Caco-2 (cell line): Measurements from ENCODE around the gene PGAP1. TPM values are rescaled to one million over a fixed set of nuclear protein-coding genes. Genes with fewer than 3 reads are reported as not detected.
"Not testable (repeated sequence)": the region's sequence is repeated elsewhere in the genome, so short reads cannot be mapped to it uniquely, and the experiment has no call there.

ENCODE experiments used
- BruUV-seq: library from RNA; stranded (reverse); fragments of 400-500 nt; replicated peaks from 2 replicates; lab custom pipeline; 2021; lab: Mats Ljungman, UMichigan
- CTCF ChIA-PET: fragments of 300-600 bp; sonication (Branson Sonifier 250); formaldehyde crosslinking; loops from one replicate; lab custom pipeline; 2022; ENCODE audit warnings: antibody characterized with exemption; lab: Charles Lee
- POLR2A ChIA-PET: fragments of 300-600 bp; sonication (Branson Sonifier 250); formaldehyde crosslinking; loops from one replicate; lab custom pipeline; 2022; ENCODE audit warnings: antibody characterized with exemption; lab: Charles Lee
- DNase-seq, 2 experiments: peaks; one replicate each; pipeline versions ENCODE4 v3.0.0 to v3.0.0-alpha.2; 2020 to 2022
- H3K27me3 ChIP-seq: replicated peaks from 2 replicates; pipeline ENCODE4 v1.6.0; 2011; ENCODE audit warnings: low read length; ENCODE audit not compliant: control insufficient read depth, insufficient read depth
- H3K36me3 ChIP-seq: 2 replicates; pipeline ENCODE4 v1.5.1; 2011; ENCODE audit warnings: low read length; ENCODE audit not compliant: control insufficient read depth, insufficient read depth
- H3K4me1 ChIP-seq: fragments of 250-450 bp; sonication (Bioruptor Pico); 2 replicates; pipeline ENCODE4 v1.5.1; 2020; ENCODE audit warnings: mild to moderate bottlenecking
- H3K4me3 ChIP-seq: 2 replicates; pipeline ENCODE4 v1.5.1; 2011; ENCODE audit warnings: low read depth, mild to moderate bottlenecking, control low read depth, low read length
- H3K9me3 ChIP-seq: fragments of 250-450 bp; sonication (Bioruptor Pico); 2 replicates; pipeline ENCODE4 v1.5.1; 2020; ENCODE audit warnings: mild to moderate bottlenecking, moderate library complexity
- H3K27ac Mint-ChIP-seq: one replicate; pipeline ENCODE4 v1.8.0; 2022; ENCODE audit warnings: mixed read lengths; ENCODE audit not compliant: unreplicated experiment
- H3K27me3 Mint-ChIP-seq: one replicate; pipeline ENCODE4 v1.8.0; 2022; ENCODE audit warnings: mixed read lengths; ENCODE audit not compliant: insufficient read depth, unreplicated experiment
- H3K36me3 Mint-ChIP-seq: one replicate; pipeline ENCODE4 v1.8.0; 2022; ENCODE audit warnings: mild to moderate bottlenecking, mixed read lengths; ENCODE audit not compliant: insufficient read depth, unreplicated experiment
- H3K4me1 Mint-ChIP-seq: one replicate; pipeline ENCODE4 v1.8.0; 2022; ENCODE audit warnings: low read depth, mixed read lengths; ENCODE audit not compliant: unreplicated experiment
- H3K4me3 Mint-ChIP-seq: one replicate; pipeline ENCODE4 v1.8.0; 2022; ENCODE audit warnings: mild to moderate bottlenecking, moderate library complexity, mixed read lengths; ENCODE audit not compliant: unreplicated experiment
- H3K9me3 Mint-ChIP-seq: one replicate; pipeline ENCODE4 v1.8.0; 2022; ENCODE audit warnings: mixed read lengths; ENCODE audit not compliant: unreplicated experiment
- intact Hi-C: fragments of 100-400 bp; cut with micrococcal nuclease; formaldehyde crosslinking; loops from one replicate; pipeline ENCODE4 v1.10.0; 2022; ENCODE audit not compliant: unreplicated experiment
- total RNA-seq: library from RNA; stranded (reverse); gene quantifications from 2 replicates; pipeline ENCODE4 v1.2.3, GENCODE V29; 2022
- TF ChIP-seq, protein P1 (sequence below), 2 experiments: fragments of 200-600 bp in 1 of 2; IDR thresholded peaks; 1 replicate in 1 of 2; 2 replicates in 1 of 2; pipeline versions ENCODE4 v1.5.1 to v1.8.0; 2011 to 2022; ENCODE audit warnings: antibody characterized with exemption in 1 of 2, control low read depth in 1 of 2, inconsistent platforms in 1 of 2, low read depth in 1 of 2, low read length in 1 of 2, mild to moderate bottlenecking in 1 of 2, moderate library complexity in 1 of 2; ENCODE audit not compliant: insufficient read depth in 1 of 2, severe bottlenecking in 1 of 2, unreplicated experiment in 1 of 2

PGAP1 gene
- total RNA-seq, 1 experiment from 2014 or later, result 6.4 TPM

DNA sequence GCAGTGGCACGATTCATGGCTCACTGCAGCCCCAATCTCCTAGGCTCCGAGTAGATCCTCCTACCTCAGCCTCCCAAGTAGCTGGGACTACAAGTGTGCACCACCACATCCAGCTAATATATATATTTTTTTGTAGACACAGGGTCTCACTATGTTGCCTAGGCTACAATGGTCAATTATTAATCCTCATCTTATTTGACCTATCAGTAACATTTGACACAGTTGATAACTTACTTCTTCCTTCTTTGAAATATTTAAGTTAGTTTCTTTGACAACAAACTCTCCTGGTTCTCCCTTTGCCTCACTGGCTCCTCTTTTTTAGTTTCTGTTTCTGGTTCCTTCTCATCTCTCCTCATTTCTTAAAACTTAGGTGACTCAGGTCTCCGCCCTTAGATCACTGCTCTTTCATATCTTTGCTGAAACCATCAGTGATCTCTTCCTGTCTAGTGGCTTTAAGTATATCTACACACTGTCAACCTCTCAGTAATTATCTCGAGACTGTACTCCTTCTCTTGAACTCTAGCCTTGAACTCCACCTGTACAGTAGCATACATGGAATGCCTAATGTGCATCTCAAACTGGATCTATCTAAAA, 11.5 kb downstream of the PGAP1 start:
- Histone ChIP-seq H3K27me3 (no peaks in the 10 kb centered on the region), H3K9me3 (0 out of 2 replicates have a peak, but pooled peaks cover 3% of the 10 kb centered on the region), H3K4me3 (no peak overlapping the region), H3K36me3 (no peaks in the 10 kb centered on the region), H3K4me1 (no peaks in the 10 kb centered on the region)
- H3K4me3 Mint-ChIP-seq, result no peak overlapping the region
- H3K9me3 Mint-ChIP-seq, result no peaks in the 10 kb centered on the region
- CTCF ChIA-PET, result no interaction called here
- no peaks in the 10 kb centered on the region for H3K27me3 Mint-ChIP-seq
- POLR2A ChIA-PET, result no interaction called here
- no peaks in the 10 kb centered on the region for H3K36me3 Mint-ChIP-seq
- no TSS peak for BruUV-seq
- TF ChIP-seq, protein P1, sequence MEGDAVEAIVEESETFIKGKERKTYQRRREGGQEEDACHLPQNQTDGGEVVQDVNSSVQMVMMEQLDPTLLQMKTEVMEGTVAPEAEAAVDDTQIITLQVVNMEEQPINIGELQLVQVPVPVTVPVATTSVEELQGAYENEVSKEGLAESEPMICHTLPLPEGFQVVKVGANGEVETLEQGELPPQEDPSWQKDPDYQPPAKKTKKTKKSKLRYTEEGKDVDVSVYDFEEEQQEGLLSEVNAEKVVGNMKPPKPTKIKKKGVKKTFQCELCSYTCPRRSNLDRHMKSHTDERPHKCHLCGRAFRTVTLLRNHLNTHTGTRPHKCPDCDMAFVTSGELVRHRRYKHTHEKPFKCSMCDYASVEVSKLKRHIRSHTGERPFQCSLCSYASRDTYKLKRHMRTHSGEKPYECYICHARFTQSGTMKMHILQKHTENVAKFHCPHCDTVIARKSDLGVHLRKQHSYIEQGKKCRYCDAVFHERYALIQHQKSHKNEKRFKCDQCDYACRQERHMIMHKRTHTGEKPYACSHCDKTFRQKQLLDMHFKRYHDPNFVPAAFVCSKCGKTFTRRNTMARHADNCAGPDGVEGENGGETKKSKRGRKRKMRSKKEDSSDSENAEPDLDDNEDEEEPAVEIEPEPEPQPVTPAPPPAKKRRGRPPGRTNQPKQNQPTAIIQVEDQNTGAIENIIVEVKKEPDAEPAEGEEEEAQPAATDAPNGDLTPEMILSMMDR (IDR thresholded peaks at IDR 0.05; ENCODE audit: insufficient read depth in 1 of 2, low read depth in 1 of 2, low read length in 1 of 2, severe bottlenecking in 1 of 2, unreplicated experiment in 1 of 2), result no peak
- intact Hi-C loops, result no loop called here
- no peak for DNase-seq
- no peaks in the 10 kb centered on the region for H3K4me1 Mint-ChIP-seq
- H3K27ac Mint-ChIP-seq, result no peak overlapping the region

DNA sequence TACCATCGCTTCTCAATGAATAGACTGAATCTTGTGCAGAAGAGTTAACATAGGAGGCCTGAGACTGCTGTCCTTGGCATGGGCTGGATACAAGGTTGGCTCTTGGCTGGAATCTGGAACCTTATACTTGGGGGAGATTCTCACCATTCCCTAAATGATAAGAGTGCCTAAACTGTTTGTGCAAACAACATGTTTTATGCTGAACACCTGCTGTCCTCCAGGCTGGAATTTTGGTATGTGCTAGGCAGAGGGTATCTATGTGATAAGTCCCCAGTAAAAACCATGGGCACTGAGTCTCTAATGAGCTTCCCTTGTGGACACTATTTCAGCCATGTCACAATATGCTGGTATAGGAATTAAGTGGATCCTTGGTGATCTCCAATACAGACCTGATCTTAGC, 12.8 kb downstream of the PGAP1 start:
- BruUV-seq, result no TSS peak
- ChIA-PET CTCF (no interaction called here), POLR2A (no interaction called here)

GRCh38 chr2:196905365-196905764, 21.1 kb downstream of the PGAP1 start:
- CTCF ChIA-PET, H3K9me3 ChIP-seq, H3K27me3 Mint-ChIP-seq, DNase-seq, H3K9me3 Mint-ChIP-seq, H3K36me3 Mint-ChIP-seq, POLR2A ChIA-PET, intact Hi-C loops, H3K4me1 Mint-ChIP-seq, H3K27me3 ChIP-seq, H3K27ac Mint-ChIP-seq, H3K36me3 ChIP-seq, H3K4me1 ChIP-seq: not testable (repeated sequence)
- peak overlapping the region; percentile 24 for H3K4me3 ChIP-seq
- BruUV-seq, result TSS peak; percentile 75
- peak overlapping the region; percentile 45 for H3K4me3 Mint-ChIP-seq

More for the DNA sequence above, 12.8 kb downstream of the PGAP1 start:
- Histone ChIP-seq H3K9me3 (0 out of 2 replicates have a peak, but pooled peaks cover 3% of the 10 kb centered on the region), H3K4me1 (no peaks in the 10 kb centered on the region), H3K4me3 (no peak overlapping the region), H3K36me3 (no peaks in the 10 kb centered on the region), H3K27me3 (no peaks in the 10 kb centered on the region)
- H3K9me3 Mint-ChIP-seq, result no peaks in the 10 kb centered on the region
- H3K4me3 Mint-ChIP-seq, result no peak overlapping the region
- intact Hi-C loops, result no loop called here
- H3K36me3 Mint-ChIP-seq, result no peaks in the 10 kb centered on the region
- H3K27ac Mint-ChIP-seq, result no peak overlapping the region
- TF ChIP-seq, protein P1 (IDR thresholded peaks at IDR 0.05; ENCODE audit: insufficient read depth in 1 of 2, low read depth in 1 of 2, low read length in 1 of 2, severe bottlenecking in 1 of 2, unreplicated experiment in 1 of 2), result no peak
- DNase-seq, result no peak
- no peaks in the 10 kb centered on the region for H3K27me3 Mint-ChIP-seq
- H3K4me1 Mint-ChIP-seq, result no peaks in the 10 kb centered on the region
